Measurements from ENCODE around the gene THOC6.
A peak's percentile ranks its signal among the peaks of the same experiment; 100 is the strongest.

THOC6 gene

GRCh38 chr16:2991566-2992261 is 32.1 kb upstream of the THOC6 start:
- DNase-seq (ENCODE audit: low spot score), result no peak

- no peak for DNase-seq (ENCODE audit: low spot score)
These were observed 31.3 kb upstream of the THOC6 start for GRCh38 chr16:2992383-2993081.

- no peak for DNase-seq (ENCODE audit: low spot score)
These were observed 27.5 kb upstream of the THOC6 start for GRCh38 chr16:2996298-2996697.

GRCh38 chr16:2999929-3000328 is 23.9 kb upstream of the THOC6 start:
- DNase-seq (ENCODE audit: low spot score), result no peak

- DNase-seq (ENCODE audit: low spot score), result no peak
These were observed 23.3 kb upstream of the THOC6 start for GRCh38 chr16:3000540-3000939.

- DNase-seq (ENCODE audit: low spot score), result no peak
These were observed 22.5 kb upstream of the THOC6 start for GRCh38 chr16:3001316-3001715.

GRCh38 chr16:3003582-3004270 is 20.1 kb upstream of the THOC6 start:
- peak; percentile 100 for DNase-seq (ENCODE audit: low spot score)

- no peak for DNase-seq (ENCODE audit: low spot score)
These were observed 19.5 kb upstream of the THOC6 start for GRCh38 chr16:3004319-3004718.

- DNase-seq (ENCODE audit: low spot score), result no peak
These were observed 19.0 kb upstream of the THOC6 start for GRCh38 chr16:3004781-3005284.

- DNase-seq (ENCODE audit: low spot score), result no peak
These were observed 16.5 kb upstream of the THOC6 start for GRCh38 chr16:3007059-3007956.

- no peak for DNase-seq (ENCODE audit: low spot score)
These were observed 15.7 kb upstream of the THOC6 start for GRCh38 chr16:3007957-3008689.

- DNase-seq (ENCODE audit: low spot score), result no peak
These were observed 15.2 kb upstream of the THOC6 start for GRCh38 chr16:3008690-3009037.

GRCh38 chr16:3009568-3010390 is 14.1 kb upstream of the THOC6 start:
- no peak for DNase-seq (ENCODE audit: low spot score)

- DNase-seq (ENCODE audit: low spot score), result no peak
These were observed 13.3 kb upstream of the THOC6 start for GRCh38 chr16:3010510-3010909.

- no peak for DNase-seq (ENCODE audit: low spot score)
These were observed 11.6 kb upstream of the THOC6 start for GRCh38 chr16:3012246-3012645.

GRCh38 chr16:3012828-3013420 is 10.9 kb upstream of the THOC6 start, which contains the start of gene CLDN9:
Gene CLDN9 (plus strand): TSS chr16:3012923. CDS start chr16:3013363, 440 bp downstream.
- no peak for DNase-seq (ENCODE audit: low spot score)

GRCh38 chr16:3013491-3013951 is 10.3 kb upstream of the THOC6 start:
- DNase-seq (ENCODE audit: low spot score), result no peak

GRCh38 chr16:3013998-3014690 is 9.7 kb upstream of the THOC6 start:
- DNase-seq (ENCODE audit: low spot score), result no peak

- DNase-seq (ENCODE audit: low spot score), result no peak
These were observed 8.9 kb upstream of the THOC6 start for GRCh38 chr16:3014971-3015370.
